ENCODE measurements around the gene APCDD1L.
"Not testable (repeated sequence)": the region's sequence is repeated elsewhere in the genome, so short reads cannot be mapped to it uniquely, and the experiment has no call there.

Gene APCDD1L

DNA sequence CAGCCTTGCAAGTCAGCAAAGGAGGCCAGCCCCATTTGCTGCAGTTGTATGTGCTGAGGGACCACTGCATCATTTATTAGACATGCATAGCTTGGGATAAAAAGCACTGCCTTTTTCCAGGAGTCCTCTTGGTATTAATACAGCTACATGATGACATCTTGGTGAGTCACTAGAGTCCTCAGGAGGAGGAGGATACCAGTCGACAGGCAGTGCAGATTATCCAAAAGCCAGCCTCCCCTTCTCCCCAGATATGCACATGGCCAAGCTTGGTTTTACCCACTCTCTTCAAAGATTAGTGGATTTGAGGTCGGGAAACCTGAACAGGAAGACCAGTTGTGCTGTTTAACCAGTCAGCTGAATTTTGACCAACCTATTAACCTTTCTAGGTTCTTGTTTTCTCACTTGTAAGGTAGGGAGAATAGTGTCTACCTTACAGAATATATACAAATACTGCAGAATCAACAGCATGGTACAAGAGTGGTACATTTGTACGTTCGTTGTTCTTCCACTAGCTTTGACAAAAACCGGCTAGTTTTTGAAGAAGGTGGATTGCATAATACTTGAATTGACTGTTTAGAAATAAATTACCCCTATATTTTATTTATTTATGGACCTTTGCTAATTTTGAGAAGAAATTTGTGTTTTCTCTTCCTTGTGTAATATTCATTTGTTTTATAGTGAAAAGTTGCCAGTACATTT, 94.3 kb downstream of the APCDD1L start:
- in situ Hi-C loops (cut with MboI; ENCODE audit: low sequenced_read_pairs) = no loop called here

DNA sequence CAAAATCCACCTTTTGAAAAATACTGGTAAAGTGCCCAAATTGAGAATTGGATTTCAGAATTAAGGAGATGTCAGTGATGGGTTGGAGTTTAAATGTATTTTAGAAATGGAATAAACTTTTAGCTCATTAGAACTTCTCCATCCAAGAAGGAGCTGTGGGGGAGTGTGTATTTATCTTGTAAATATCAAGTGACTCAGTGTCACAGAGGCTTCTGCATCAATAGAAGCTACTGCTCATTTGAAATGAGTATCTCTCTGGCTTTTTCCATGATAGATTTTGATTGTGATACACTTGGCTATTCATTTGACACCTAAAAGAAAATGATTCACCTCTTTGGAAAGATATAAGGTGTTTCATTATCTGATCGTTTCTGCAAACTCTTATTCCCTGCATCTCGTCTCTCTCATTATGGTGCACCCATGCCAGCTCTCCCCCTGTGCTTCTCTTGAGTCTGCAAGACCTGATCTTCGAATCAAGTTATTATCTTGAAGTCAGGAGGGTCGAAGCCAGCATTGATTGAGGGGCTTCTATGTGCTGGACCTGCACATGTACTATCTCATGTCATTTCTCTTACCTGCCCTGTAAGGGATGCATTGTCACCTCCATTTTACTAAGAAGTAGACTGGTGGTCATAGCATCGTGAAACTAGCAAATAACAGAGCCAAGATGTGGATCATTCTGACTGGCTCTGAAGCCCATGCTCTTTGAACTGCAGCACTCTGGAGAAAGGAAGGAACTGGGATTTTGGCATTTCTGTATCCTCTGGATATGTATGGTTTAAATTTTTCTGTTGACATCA, 96.0 kb downstream of the APCDD1L start:
- in situ Hi-C loops (cut with MboI; ENCODE audit: low sequenced_read_pairs) = no loop called here

DNA sequence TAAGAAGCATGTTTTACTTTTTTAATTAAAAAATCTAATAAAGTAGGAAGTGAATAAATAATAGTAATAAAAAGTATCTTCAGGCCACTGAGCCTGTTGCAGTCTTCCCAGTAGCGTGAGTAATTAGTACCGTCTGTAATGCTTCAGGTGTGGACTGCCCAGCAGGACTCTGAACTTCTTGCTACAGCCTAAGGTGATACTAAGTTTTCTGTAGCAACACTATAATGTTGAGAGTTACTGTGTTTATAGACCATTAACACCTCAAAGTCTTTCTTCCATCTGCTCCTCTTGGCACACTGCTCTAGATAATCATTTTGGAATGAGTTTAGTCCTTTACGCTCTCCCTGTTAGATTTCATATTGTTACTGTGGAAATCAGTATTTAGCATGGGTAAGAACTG, 97.8 kb downstream of the APCDD1L start:
- in situ Hi-C loops (cut with MboI; ENCODE audit: low sequenced_read_pairs) = no loop called here

DNA sequence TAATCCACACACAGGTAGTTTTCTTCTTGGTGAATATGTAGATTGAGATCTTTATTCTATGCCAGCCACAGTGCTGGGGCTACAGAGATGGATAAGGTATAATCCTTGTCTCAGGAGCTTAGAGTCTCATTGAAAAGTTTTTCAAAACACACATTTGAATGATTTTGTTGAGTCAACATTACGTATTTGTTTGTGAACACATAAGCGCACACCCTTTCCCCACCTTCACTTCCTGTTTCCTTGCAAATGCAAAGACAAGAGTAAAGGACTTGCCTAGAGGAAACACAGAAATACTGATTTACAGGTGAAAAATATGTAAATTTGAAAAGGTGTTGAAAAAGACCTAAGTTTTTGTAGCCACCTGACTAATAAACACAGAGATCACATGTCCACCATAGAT, 98.4 kb downstream of the APCDD1L start:
- in situ Hi-C loops (cut with MboI; ENCODE audit: low sequenced_read_pairs) = no loop called here

DNA sequence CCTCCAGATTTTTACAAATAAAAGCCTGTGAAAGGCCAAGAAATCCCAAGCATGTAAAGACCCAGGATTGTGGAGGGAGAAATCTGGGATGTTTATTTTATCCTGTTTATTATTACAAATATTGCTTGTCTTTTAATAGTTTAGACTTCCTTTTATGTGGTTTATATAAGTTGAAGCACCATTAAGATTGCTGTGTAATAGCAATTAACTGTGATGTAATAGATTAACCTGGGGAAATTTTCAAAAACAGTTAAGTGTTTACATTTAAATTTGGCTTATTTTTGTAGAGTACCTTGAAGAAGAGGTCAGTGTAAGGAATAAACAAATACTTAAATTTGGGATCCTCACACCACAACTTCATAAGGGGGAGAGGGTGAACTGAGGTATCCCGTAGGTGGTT, 99.1 kb downstream of the APCDD1L start:
- in situ Hi-C loops (cut with MboI; ENCODE audit: low sequenced_read_pairs) = no loop called here

DNA sequence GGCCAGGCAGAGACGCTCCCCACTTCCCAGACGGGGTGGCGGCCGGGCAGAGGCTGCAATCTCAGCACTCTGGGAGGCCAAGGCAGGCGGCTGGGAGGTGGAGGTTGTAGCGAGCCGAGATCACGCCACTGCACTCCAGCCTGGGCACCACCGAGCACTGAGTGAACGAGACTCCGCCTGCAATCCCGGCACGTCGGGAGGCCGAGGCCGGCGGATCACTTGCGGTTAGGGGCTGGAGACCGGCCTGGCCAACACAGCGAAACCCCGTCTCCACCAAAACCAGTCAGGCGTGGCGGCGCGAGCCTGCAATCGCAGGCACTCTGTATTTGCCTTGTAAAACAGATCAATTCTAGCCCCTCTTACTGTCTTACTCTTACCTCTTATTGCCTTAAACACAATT, 100.4 kb downstream of the APCDD1L start:
- in situ Hi-C loops (cut with MboI; ENCODE audit: low sequenced_read_pairs) = not testable (repeated sequence)

DNA sequence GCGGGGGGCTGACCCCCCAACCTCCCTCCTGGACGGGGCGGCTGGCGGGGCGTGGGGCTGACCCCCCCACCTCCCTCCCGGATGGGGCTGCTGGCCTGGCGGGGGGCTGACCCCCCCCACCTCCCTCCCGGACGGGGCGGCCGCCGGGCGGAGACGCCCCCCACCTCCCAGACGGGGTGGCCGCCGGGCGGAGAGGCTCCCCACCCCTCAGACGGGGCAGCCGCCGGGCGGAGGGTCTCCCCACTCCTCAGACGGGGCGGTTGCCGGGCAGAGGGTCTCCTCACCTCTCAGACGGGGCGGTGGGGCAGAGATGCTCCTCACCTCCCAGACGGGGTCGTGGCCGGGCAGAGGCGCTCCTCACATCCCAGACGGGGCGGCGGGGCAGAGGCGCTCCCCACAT, 101.0 kb downstream of the APCDD1L start:
- in situ Hi-C loops (cut with MboI; ENCODE audit: low sequenced_read_pairs) = not testable (repeated sequence)
